Endometrium (tissue), 2 donors: ENCODE data around the gene HSH2D.
A peak's percentile ranks its signal among the peaks of the same experiment; 100 is the strongest.
"Not testable (repeated sequence)": the region's sequence is repeated elsewhere in the genome, so short reads cannot be mapped to it uniquely, and the experiment has no call there.

Experiments used
- FAIRE-seq: peaks from 2 replicates; lab custom pipeline; 2012; peaks lifted over from hg19 to GRCh38; lab: Jason Lieb, UNC
- donor health status: control.
- donor health status: control.

The HSH2D gene

DNA sequence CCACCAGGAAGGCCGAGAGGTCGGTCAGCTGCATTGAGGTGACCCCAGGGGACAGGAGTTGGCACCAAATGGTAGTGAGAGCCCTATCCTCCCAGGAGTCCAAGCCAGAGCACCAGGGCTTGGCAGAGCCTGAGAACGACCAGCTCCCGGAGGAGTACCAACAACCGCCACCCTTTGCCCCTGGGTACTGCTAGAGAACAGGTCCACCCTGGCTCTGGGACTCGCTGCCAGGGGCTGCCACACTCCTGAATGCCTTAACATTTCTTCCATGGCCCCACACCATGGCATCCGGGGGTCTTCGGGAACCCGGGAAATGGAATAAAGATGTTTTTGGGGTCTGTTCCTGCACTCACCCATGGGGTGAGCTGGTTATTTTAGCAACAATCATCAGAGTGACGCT lies 14.1 kb downstream of the HSH2D start:
- no peak for FAIRE-seq

DNA sequence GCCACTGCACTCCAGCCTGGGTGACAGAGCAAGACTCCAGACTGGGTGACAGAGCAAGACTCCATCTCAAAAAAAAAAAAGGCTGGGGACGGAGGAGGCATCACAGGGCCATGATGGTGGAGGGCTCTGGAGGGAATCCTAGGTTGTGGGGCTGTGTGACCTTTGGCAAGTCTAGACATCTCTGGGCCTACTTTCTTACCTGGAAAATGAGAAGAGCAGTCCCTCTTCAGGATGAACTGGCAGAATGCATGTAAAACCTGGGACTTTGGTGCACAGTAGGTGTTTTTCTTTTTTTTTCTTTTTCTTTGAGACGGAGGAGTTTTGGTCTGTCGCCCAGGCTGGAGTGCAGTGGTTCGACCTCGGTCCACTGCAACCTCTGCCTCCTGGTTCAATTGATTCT lies 16.2 kb downstream of the HSH2D start:
- no peak for FAIRE-seq

GRCh38 chr19:16160445-16160942 lies 17.0 kb downstream of the HSH2D start:
- no peak for FAIRE-seq

GRCh38 chr19:16160943-16161560 lies 17.6 kb downstream of the HSH2D start:
- FAIRE-seq = no peak

- no peak for FAIRE-seq
These were observed 18.4 kb downstream of the HSH2D start for GRCh38 chr19:16161840-16162239.

DNA sequence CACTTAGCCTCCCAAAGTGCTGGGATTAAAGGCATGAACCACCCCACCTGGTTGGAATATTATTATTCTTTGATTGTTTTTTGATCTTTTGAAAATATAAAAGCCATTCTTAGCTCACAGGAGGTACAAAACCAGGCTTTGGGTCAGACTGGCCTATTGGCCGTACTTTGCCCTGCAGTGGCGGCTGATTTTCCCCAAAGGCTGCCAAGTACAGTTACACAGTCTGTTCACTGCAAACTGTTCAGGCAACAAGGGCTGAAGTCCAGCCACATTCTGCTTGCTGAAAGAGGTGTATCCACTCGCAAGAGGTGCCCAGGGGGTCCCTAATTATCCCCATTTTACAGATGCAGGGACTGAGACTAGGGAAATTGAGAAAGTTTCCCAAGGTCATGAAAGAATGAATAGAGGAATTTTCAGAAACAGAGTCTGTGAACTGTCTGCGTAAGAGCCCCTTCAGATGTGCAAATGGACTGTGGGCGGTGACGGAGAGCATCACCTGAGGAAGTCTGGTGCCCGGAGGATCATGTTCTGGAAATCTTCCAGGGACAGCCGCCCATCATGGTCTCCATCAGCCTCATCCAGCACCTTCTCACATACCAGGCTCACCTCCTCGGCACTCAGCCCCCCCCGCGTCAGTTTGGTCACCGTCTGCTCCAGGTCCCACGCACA lies 20.9 kb downstream of the HSH2D start:
- no peak for FAIRE-seq

DNA sequence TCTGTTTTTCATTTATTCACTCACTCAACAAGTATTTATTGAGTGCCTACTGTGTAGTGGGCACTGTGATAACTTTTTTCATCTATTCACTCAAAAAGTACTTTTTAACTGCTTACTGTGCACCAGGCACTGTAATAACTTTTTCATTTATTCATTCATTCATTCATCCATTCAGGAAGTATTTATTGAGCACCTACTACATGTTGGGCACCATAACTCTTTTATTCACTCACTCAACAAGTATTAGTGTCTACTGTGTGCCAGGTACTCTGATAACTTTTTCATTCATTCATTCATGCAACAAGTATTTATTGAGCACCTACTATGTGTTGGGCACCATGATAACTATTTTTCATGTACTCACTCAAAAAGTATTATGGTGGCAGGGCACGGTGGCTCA lies 22.9 kb downstream of the HSH2D start:
- FAIRE-seq = no peak

- no peak for FAIRE-seq
These were observed 23.6 kb downstream of the HSH2D start for GRCh38 chr19:16167055-16167454.

DNA sequence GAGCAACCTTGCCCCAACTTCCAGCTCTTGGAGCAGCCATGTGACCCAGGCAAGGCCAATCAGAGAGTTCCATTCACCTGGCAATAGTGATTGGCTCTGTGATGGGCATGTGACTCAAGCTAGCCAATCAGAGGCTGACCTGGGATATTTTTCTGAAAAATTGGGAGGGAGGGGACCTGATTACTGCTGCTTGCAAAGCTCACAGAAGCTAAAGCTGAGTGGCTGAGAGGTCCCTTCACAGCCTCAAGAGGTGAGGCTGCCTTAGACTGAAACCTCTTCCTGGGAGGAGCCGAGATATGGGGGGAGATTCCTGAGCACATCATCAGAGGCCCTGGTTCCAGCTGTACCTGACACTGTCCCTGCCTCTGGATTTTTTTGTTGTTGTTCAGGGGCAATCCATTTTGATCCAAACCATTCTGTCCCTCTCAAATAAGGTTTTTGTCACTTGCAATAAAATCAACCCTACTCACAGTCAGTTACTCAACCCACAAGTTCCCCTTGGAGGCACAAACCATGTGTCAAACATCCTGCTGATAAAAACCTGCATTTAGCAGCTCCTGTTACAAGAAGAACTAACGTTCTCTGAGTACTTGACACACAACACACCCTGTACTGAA lies 25.1 kb downstream of the HSH2D start:
- no peak for FAIRE-seq

- FAIRE-seq = no peak
These were observed 26.6 kb downstream of the HSH2D start for GRCh38 chr19:16170134-16170533.

GRCh38 chr19:16175954-16176353 lies 32.5 kb downstream of the HSH2D start:
- no peak for FAIRE-seq

- not testable (repeated sequence) for FAIRE-seq
These were observed 35.4 kb downstream of the HSH2D start for GRCh38 chr19:16178866-16179265.

DNA sequence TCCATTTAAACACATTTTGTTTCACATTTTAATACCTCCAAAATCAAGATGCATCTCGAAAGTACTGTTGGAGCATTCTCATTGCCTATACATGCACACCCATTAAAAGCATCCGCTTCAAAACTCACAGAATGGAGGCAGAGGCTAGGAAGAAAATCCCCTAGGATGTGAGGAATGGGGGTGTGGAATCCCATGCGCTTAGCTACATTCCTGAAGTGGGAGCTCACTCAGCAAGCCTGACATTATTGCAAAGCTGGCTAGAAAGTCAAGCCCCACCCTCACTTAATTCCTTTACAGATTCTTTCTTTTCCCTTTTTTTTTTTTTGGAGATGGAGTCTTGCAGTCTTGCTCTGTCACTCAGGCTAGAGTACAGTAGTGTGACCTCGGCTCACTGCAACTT lies 37.1 kb downstream of the HSH2D start:
- FAIRE-seq = no peak

DNA sequence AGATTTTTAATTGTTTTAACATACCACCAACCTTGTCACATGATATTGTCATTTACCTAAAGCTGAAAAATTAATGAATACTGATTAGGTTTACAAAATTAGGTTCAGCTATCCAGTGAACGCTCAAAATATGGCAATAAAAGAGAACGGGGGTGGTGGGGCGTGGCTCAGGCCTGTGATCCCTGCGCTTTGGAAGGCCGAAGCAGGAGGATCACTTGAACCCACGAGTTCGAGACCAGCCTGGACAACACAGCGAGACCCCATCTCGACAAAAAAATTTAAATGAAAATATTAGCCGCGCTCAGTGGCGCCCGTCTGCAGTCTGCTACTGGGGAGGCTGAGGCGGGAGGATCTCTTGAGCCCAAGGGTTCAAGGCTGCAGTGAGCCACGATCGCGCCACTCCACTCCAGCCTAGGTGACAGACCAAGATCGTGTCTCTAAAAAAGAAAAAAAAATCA lies 41.2 kb downstream of the HSH2D start:
- FAIRE-seq = no peak

- FAIRE-seq = peak; percentile 98
These were observed 41.8 kb downstream of the HSH2D start, which contains the start of gene FAM32A for GRCh38 chr19:16185123-16185767. Gene FAM32A, plus strand, starts transcription at chr19:16185410. Its CDS starts 33 bp downstream, at chr19:16185443.

- FAIRE-seq = no peak
These were observed 42.3 kb downstream of the HSH2D start for GRCh38 chr19:16185768-16186123.

GRCh38 chr19:16188521-16188920 lies 45.0 kb downstream of the HSH2D start:
- no peak for FAIRE-seq

- no peak for FAIRE-seq
These were observed 46.7 kb downstream of the HSH2D start for GRCh38 chr19:16190198-16190597.

DNA sequence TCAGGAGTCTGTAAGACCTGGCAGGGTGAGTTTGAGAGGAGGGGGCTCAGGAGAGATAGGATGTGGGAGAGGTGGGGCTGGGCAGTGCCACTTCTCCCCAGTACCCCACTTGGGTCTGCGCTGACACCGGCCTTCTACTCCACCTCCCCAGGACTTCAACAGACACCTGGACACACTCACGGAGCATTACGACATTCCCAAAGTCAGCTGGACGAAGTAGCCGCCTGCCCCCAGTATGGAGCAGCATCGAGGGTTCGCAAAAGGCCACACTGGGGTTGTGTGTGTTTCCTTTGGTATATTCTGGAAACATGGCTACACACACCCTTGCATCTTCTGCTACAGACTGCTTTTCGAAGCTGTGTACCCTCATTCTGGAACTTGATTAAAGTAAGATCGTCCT lies 47.3 kb downstream of the HSH2D start:
- FAIRE-seq = no peak

DNA sequence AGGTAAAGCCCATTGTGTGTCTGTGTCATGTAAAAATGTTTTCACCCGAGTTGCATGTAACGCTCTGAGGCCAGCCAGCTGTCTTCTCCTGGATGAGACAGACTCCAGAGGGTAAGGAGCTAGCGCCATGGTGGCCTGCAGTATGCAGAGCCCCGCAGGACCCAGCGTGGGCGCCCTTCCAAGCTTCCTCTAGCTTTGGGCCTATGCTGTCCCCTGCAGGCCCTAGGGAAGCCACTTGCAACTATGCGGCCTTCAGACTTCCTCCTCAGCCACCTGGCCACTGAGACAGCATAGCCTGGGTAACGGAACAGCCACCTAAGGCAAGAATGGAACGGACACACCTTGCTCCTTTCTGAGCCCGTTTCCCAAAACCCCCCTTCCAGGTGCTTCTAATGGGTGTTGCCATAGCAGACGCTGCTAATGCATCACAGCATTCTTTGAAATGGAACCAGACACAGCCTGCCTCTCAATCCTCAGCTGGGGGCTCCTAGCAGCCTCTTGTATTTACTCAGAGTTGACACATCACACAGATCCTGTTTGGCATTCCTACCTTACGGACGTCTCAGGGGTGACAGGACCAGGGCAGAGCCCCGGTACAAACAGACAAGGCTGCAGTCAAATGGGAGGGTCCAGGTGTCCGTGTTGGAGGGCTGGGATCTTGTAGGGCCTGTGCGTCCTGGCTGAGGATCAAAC lies 47.9 kb downstream of the HSH2D start:
- no peak for FAIRE-seq

GRCh38 chr19:16193466-16193865 lies 50.0 kb downstream of the HSH2D start:
- no peak for FAIRE-seq

DNA sequence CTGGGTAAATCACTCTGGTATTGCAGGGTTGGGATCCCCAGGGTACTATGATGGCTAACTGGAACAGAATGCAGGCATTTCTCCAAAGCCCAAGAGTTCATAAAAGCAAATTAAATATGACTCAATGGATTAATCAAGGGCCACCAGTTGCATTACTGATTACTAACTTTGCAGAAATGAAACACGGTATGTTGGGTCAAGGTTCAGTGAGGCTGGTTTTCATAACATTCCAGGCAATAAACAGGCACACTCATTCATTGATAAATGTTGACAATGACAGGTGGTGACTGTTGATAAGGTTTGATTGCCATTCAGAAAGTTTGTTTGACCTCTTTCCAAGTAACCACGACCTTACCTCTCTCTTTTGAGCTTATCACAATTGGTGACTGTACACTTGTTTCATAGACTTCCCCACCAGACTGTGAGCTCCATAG lies 53.7 kb downstream of the HSH2D start:
- no peak for FAIRE-seq
